ENCODE results near the gene TTI1.

The TTI1 gene

GRCh38 chr20:38033330-38034107 is at the start of gene TTI1, which contains the start of gene RPRD1B:
Gene TTI1, minus strand, starts transcription at chr20:38033456. Its CDS starts 19,640 bp downstream, at chr20:38013816.
Gene RPRD1B, plus strand, starts transcription at chr20:38033746. Its CDS starts 202 bp downstream, at chr20:38033948.
- DNase-seq, result peak; percentile 65

GRCh38 chr20:38082894-38083293 is 49.6 kb upstream of the TTI1 start:
- no peak for DNase-seq

GRCh38 chr20:38081575-38081974 is 48.3 kb upstream of the TTI1 start:
- DNase-seq, result no peak

- DNase-seq, result no peak
These were observed 46.1 kb upstream of the TTI1 start for GRCh38 chr20:38079353-38079752.

- DNase-seq, result no peak
These were observed 44.8 kb upstream of the TTI1 start for GRCh38 chr20:38078084-38078483.

- DNase-seq, result no peak
These were observed 43.3 kb upstream of the TTI1 start for GRCh38 chr20:38076548-38076947.

- no peak for DNase-seq
These were observed 42.1 kb upstream of the TTI1 start for GRCh38 chr20:38075161-38075998.

- DNase-seq, result no peak
These were observed 40.2 kb upstream of the TTI1 start for GRCh38 chr20:38073307-38074071.

- DNase-seq, result no peak
These were observed 39.6 kb upstream of the TTI1 start for GRCh38 chr20:38072898-38073297.

GRCh38 chr20:38067717-38068365 is 34.6 kb upstream of the TTI1 start:
- no peak for DNase-seq

- DNase-seq, result no peak
These were observed 33.9 kb upstream of the TTI1 start for GRCh38 chr20:38066969-38067716.

- no peak for DNase-seq
These were observed 32.6 kb upstream of the TTI1 start for GRCh38 chr20:38065764-38066375.

GRCh38 chr20:38063911-38064530 is 30.8 kb upstream of the TTI1 start:
- DNase-seq, result no peak

- DNase-seq, result no peak
These were observed 29.6 kb upstream of the TTI1 start for GRCh38 chr20:38062890-38063289.

GRCh38 chr20:38061109-38061508 is 27.9 kb upstream of the TTI1 start:
- no peak for DNase-seq

GRCh38 chr20:38060536-38060935 is 27.3 kb upstream of the TTI1 start:
- no peak for DNase-seq

GRCh38 chr20:38059832-38060231 is 26.6 kb upstream of the TTI1 start:
- no peak for DNase-seq

GRCh38 chr20:38057351-38057972 is 24.2 kb upstream of the TTI1 start:
- no peak for DNase-seq

- no peak for DNase-seq
These were observed 22.6 kb upstream of the TTI1 start for GRCh38 chr20:38055848-38056247.

- DNase-seq, result no peak
These were observed 22.0 kb upstream of the TTI1 start for GRCh38 chr20:38055294-38055693.

- no peak for DNase-seq
These were observed 21.4 kb upstream of the TTI1 start for GRCh38 chr20:38054647-38055046.

Data from NCI-H1436 treated with DMSO at 0.1 percent for 48 hours (cell line).